ENCODE data around the gene SYS1.

SYS1 gene

GRCh38 chr20:45340951-45341350 is 22.0 kb upstream of the SYS1 start:
- peak overlapping the region; percentile 96; the same call in 1 of the 2 replicates for H3K27ac ChIP-seq (ENCODE audit: low read depth, low read length)
- H3K36me3 ChIP-seq (ENCODE audit: insufficient read depth, low read length): peaks cover 8% of the 10 kb centered on the region; the same call in 1 of the 2 replicates
- H3K4me3 ChIP-seq (ENCODE audit: low read length): peak overlapping the region; percentile 45; the same call in 1 of the 2 replicates
- H3K27me3 ChIP-seq (ENCODE audit: insufficient read depth, low read length): no peaks in the 10 kb centered on the region
- H3K9ac ChIP-seq (ENCODE audit: low read depth, low read length): no peak overlapping the region
- peaks cover 86% of the 10 kb centered on the region for H3K4me1 ChIP-seq (ENCODE audit: insufficient read depth, low read length)
- 0% methylated on average over 1 of the region's 1 CpG for WGBS
- H3K9me3 ChIP-seq (ENCODE audit: insufficient read depth, low read depth, low read length): no peaks in the 10 kb centered on the region

- Histone ChIP-seq H3K4me3 (ENCODE audit: low read length) (peak overlapping the region; percentile 45), H3K27ac (ENCODE audit: low read depth, low read length) (peak overlapping the region; percentile 96), H3K9me3 (ENCODE audit: insufficient read depth, low read depth, low read length) (no peaks in the 10 kb centered on the region), H3K27me3 (ENCODE audit: insufficient read depth, low read length) (no peaks in the 10 kb centered on the region), H3K36me3 (ENCODE audit: insufficient read depth, low read length) (peaks cover 8% of the 10 kb centered on the region; the same call in 1 of the 2 replicates), H3K9ac (ENCODE audit: low read depth, low read length) (peak overlapping the region; percentile 72), H3K4me1 (ENCODE audit: insufficient read depth, low read length) (peaks cover 92% of the 10 kb centered on the region)
- 10% methylated on average over 3 of the region's 3 CpGs for WGBS
Observed at GRCh38 chr20:45341579-45341938, 21.4 kb upstream of the SYS1 start.

DNA sequence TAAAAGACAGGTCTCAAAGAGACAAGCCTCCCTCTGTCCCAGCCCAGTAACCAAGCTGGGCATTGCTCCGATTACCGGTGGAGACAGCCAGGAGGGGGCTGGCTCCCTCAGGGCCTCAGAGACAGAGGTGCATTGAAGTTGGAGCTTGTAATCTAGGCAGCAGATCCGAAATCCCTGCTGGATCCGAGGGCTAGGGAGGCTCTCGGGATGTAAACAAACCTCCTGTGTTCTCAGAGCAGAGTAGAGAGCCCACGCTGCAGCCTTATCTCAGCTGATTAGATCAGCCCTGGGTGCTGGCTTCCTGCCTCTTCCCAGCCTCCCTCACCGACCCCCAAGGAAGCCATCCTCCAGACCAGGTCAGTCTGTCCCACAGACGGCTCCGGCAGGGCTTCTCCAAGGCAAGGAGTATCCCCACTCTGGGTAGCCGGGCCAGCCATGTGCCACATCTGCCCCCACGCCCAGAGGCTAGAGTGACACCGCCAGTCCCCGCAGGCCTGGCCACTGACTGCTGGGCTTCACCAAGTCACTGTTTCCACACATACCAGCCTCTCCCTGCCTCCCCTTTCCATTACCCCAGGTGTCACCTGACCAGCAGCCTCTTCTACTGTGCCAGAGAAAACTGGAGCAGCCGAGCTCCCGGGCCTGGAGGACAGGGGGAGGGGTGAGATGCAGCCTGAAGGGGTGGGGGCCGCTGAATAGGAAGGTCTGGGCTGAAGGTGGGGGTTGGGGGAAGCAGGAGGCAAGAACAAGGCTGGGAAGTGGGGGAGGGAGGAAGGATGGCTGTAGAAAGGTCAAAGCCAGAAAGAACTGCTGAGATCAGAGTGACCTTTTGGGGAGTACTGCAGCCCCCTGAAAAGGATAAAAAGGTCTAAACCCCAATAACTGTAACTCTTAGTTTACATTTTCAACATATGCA is 20.8 kb upstream of the SYS1 start:
- Histone ChIP-seq H3K27ac (ENCODE audit: low read depth, low read length) (peak overlapping the region; percentile 96), H3K27me3 (ENCODE audit: insufficient read depth, low read length) (no peaks in the 10 kb centered on the region), H3K9me3 (ENCODE audit: insufficient read depth, low read depth, low read length) (no peaks in the 10 kb centered on the region), H3K36me3 (ENCODE audit: insufficient read depth, low read length) (peaks cover 8% of the 10 kb centered on the region; the same call in 1 of the 2 replicates), H3K4me3 (ENCODE audit: low read length) (peak overlapping the region; percentile 45), H3K9ac (ENCODE audit: low read depth, low read length) (peak overlapping the region; percentile 72), H3K4me1 (ENCODE audit: insufficient read depth, low read length) (peaks cover 92% of the 10 kb centered on the region)
- WGBS: 6% methylated on average over 16 of the region's 16 CpGs

- peaks cover 8% of the 10 kb centered on the region; the same call in 1 of the 2 replicates for H3K36me3 ChIP-seq (ENCODE audit: insufficient read depth, low read length)
Observed at GRCh38 chr20:45342855-45343531, 20.0 kb upstream of the SYS1 start.

GRCh38 chr20:45343532-45344167 is 19.3 kb upstream of the SYS1 start:
- Histone ChIP-seq H3K36me3 (ENCODE audit: insufficient read depth, low read length) (peaks cover 8% of the 10 kb centered on the region; the same call in 1 of the 2 replicates), H3K9me3 (ENCODE audit: insufficient read depth, low read depth, low read length) (no peaks in the 10 kb centered on the region), H3K27me3 (ENCODE audit: insufficient read depth, low read length) (no peaks in the 10 kb centered on the region), H3K4me3 (ENCODE audit: low read length) (no peak overlapping the region; the same call in 1 of the 2 replicates), H3K9ac (ENCODE audit: low read depth, low read length) (peak overlapping the region; percentile 37), H3K27ac (ENCODE audit: low read depth, low read length) (peak overlapping the region; percentile 96), H3K4me1 (ENCODE audit: insufficient read depth, low read length) (peaks cover 80% of the 10 kb centered on the region)
- WGBS: 54% methylated on average over 6 of the region's 6 CpGs

More at GRCh38 chr20:45342855-45343531, 20.0 kb upstream of the SYS1 start:
- Histone ChIP-seq H3K9me3 (ENCODE audit: insufficient read depth, low read depth, low read length) (no peaks in the 10 kb centered on the region), H3K27ac (ENCODE audit: low read depth, low read length) (peak overlapping the region; percentile 96), H3K27me3 (ENCODE audit: insufficient read depth, low read length) (no peaks in the 10 kb centered on the region), H3K4me1 (ENCODE audit: insufficient read depth, low read length) (peaks cover 87% of the 10 kb centered on the region), H3K9ac (ENCODE audit: low read depth, low read length) (peak overlapping the region; percentile 22), H3K4me3 (ENCODE audit: low read length) (peak overlapping the region; percentile 45)
- 33% methylated on average over 6 of the region's 6 CpGs for WGBS

DNA sequence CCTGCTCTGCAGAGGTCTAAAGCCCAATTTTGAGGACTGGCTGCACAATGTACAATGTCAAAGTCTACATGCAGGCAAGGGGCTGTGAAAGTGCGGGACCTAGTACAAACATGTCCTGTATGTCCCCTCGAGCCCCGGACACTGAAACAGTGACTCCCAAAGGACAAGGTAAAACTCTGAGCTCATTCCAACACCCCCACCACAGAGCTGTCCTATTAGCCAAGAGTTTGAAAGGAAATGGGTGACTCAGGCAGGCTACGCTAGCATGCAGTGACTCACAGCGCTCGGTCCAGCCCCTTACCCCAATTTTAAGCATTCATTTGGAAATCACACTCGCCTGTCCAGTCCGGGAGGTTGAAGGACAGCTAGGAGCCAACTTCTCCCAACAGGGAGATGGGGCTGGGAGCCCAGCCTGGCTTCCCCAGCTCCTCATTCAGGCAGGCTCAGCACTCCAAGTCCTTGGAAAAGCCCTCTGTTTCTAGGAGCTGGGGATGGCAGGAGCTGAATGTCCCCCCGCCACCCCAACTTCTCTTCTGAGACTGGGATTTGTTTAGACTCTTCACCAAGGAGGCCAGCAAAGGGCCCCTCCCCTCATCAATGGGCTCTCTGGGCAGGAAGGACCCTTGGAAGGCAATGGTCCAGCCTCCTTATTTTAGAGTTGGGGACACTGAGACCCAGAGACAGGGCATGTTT is 18.6 kb upstream of the SYS1 start:
- no peaks in the 10 kb centered on the region for H3K9me3 ChIP-seq (ENCODE audit: insufficient read depth, low read depth, low read length)
- peak overlapping the region; percentile 96 for H3K27ac ChIP-seq (ENCODE audit: low read depth, low read length)
- H3K36me3 ChIP-seq (ENCODE audit: insufficient read depth, low read length): peaks cover 3% of the 10 kb centered on the region; the same call in 1 of the 2 replicates
- peak overlapping the region; percentile 37 for H3K9ac ChIP-seq (ENCODE audit: low read depth, low read length)
- H3K4me3 ChIP-seq (ENCODE audit: low read length): no peak overlapping the region; the same call in 1 of the 2 replicates
- peaks cover 76% of the 10 kb centered on the region for H3K4me1 ChIP-seq (ENCODE audit: insufficient read depth, low read length)
- no peaks in the 10 kb centered on the region for H3K27me3 ChIP-seq (ENCODE audit: insufficient read depth, low read length)
- 52% methylated on average over 9 of the region's 9 CpGs for WGBS

GRCh38 chr20:45345104-45345936 is 17.6 kb upstream of the SYS1 start:
- H3K9me3 ChIP-seq (ENCODE audit: insufficient read depth, low read depth, low read length): no peaks in the 10 kb centered on the region
- H3K27me3 ChIP-seq (ENCODE audit: insufficient read depth, low read length): no peaks in the 10 kb centered on the region
- H3K9ac ChIP-seq (ENCODE audit: low read depth, low read length): no peak overlapping the region
- WGBS: 61% methylated on average over 9 of the region's 9 CpGs
- H3K4me1 ChIP-seq (ENCODE audit: insufficient read depth, low read length): peaks cover 70% of the 10 kb centered on the region
- peak overlapping the region; percentile 96; the same call in 1 of the 2 replicates for H3K27ac ChIP-seq (ENCODE audit: low read depth, low read length)
- peaks cover under 1% of the 10 kb centered on the region; the same call in 1 of the 2 replicates for H3K36me3 ChIP-seq (ENCODE audit: insufficient read depth, low read length)
- 0 out of 2 replicates have a peak overlapping the region, but pooled peaks have one; percentile 81 for H3K4me3 ChIP-seq (ENCODE audit: low read length)

- H3K4me1 ChIP-seq (ENCODE audit: insufficient read depth, low read length): peaks cover 60% of the 10 kb centered on the region
Observed at GRCh38 chr20:45346291-45346718, 16.7 kb upstream of the SYS1 start.

GRCh38 chr20:45346851-45347250 is 16.1 kb upstream of the SYS1 start:
- Histone ChIP-seq H3K4me1 (ENCODE audit: insufficient read depth, low read length) (peaks cover 55% of the 10 kb centered on the region), H3K27me3 (ENCODE audit: insufficient read depth, low read length) (no peaks in the 10 kb centered on the region), H3K9ac (ENCODE audit: low read depth, low read length) (peak overlapping the region; percentile 80), H3K36me3 (ENCODE audit: insufficient read depth, low read length) (no peaks in the 10 kb centered on the region; the same call in 1 of the 2 replicates), H3K9me3 (ENCODE audit: insufficient read depth, low read depth, low read length) (no peaks in the 10 kb centered on the region), H3K27ac (ENCODE audit: low read depth, low read length) (no peak overlapping the region), H3K4me3 (ENCODE audit: low read length) (peak overlapping the region; percentile 81)
- 33% methylated on average over 5 of the region's 5 CpGs for WGBS

More at GRCh38 chr20:45346291-45346718, 16.7 kb upstream of the SYS1 start:
- Histone ChIP-seq H3K27me3 (ENCODE audit: insufficient read depth, low read length) (no peaks in the 10 kb centered on the region), H3K27ac (ENCODE audit: low read depth, low read length) (no peak overlapping the region), H3K9me3 (ENCODE audit: insufficient read depth, low read depth, low read length) (no peaks in the 10 kb centered on the region), H3K9ac (ENCODE audit: low read depth, low read length) (peak overlapping the region; percentile 80; the same call in 1 of the 2 replicates), H3K36me3 (ENCODE audit: insufficient read depth, low read length) (no peaks in the 10 kb centered on the region; the same call in 1 of the 2 replicates), H3K4me3 (ENCODE audit: low read length) (peak overlapping the region; percentile 81)
- 59% methylated on average over 3 of the region's 3 CpGs for WGBS
